HUES6 (cell line): ENCODE results near the gene NARS2.

Source experiments
- H3K27ac ChIP-seq: 2 replicates; pipeline ENCODE4 v1.7.0; 2013; ENCODE audit warnings: low read depth, mild to moderate bottlenecking, low read length, inconsistent platforms
- H3K27me3 ChIP-seq: 2 replicates; pipeline ENCODE4 v1.6.1; 2013; ENCODE audit warnings: low read length; ENCODE audit not compliant: control insufficient read depth, insufficient read depth
- H3K36me3 ChIP-seq: 2 replicates; pipeline ENCODE4 v1.6.1; 2013; ENCODE audit warnings: low read length; ENCODE audit not compliant: control insufficient read depth, insufficient read depth
- H3K4me1 ChIP-seq: 2 replicates; pipeline ENCODE4 v1.6.1; 2013; ENCODE audit warnings: low read length; ENCODE audit not compliant: control insufficient read depth, insufficient read depth
- H3K4me3 ChIP-seq: 2 replicates; pipeline ENCODE4 v1.5.1; 2013; ENCODE audit warnings: low read depth, low read length
- H3K9ac ChIP-seq: one replicate; pipeline ENCODE4 v1.6.1; 2013; ENCODE audit warnings: mild to moderate bottlenecking, low read length
- H3K9me3 ChIP-seq: 2 replicates; pipeline ENCODE4 v1.6.1; 2013; ENCODE audit warnings: low read depth, low read length; ENCODE audit not compliant: control insufficient read depth, insufficient read depth

The NARS2 gene

GRCh38 chr11:78540256-78540655, 34.4 kb downstream of the NARS2 start:
- Histone ChIP-seq H3K36me3 (peaks cover 13% of the 10 kb centered on the region), H3K9me3 (no peaks in the 10 kb centered on the region), H3K27ac (no peak overlapping the region), H3K27me3 (no peaks in the 10 kb centered on the region), H3K9ac (no peak overlapping the region), H3K4me3 (no peak overlapping the region), H3K4me1 (no peaks in the 10 kb centered on the region)

GRCh38 chr11:78539506-78539905, 35.2 kb downstream of the NARS2 start:
- no peak overlapping the region for H3K9ac ChIP-seq
- H3K4me3 ChIP-seq = no peak overlapping the region
- H3K27me3 ChIP-seq = no peaks in the 10 kb centered on the region
- H3K36me3 ChIP-seq = peaks cover 17% of the 10 kb centered on the region
- no peaks in the 10 kb centered on the region for H3K9me3 ChIP-seq
- no peaks in the 10 kb centered on the region for H3K4me1 ChIP-seq
- H3K27ac ChIP-seq = no peak overlapping the region

- Histone ChIP-seq H3K4me3 (no peak overlapping the region), H3K36me3 (peaks cover 22% of the 10 kb centered on the region), H3K4me1 (no peaks in the 10 kb centered on the region), H3K9me3 (no peaks in the 10 kb centered on the region), H3K9ac (no peak overlapping the region), H3K27me3 (no peaks in the 10 kb centered on the region), H3K27ac (no peak overlapping the region)
Observed at GRCh38 chr11:78536933-78537332, 37.7 kb downstream of the NARS2 start.

GRCh38 chr11:78535920-78536319, 38.7 kb downstream of the NARS2 start:
- no peak overlapping the region for H3K27ac ChIP-seq
- no peak overlapping the region for H3K9ac ChIP-seq
- H3K9me3 ChIP-seq = no peaks in the 10 kb centered on the region
- peaks cover 19% of the 10 kb centered on the region for H3K36me3 ChIP-seq
- H3K4me1 ChIP-seq = no peaks in the 10 kb centered on the region
- H3K4me3 ChIP-seq = no peak overlapping the region
- H3K27me3 ChIP-seq = no peaks in the 10 kb centered on the region

- no peaks in the 10 kb centered on the region for H3K4me1 ChIP-seq
- H3K27me3 ChIP-seq = no peaks in the 10 kb centered on the region
- no peak overlapping the region for H3K27ac ChIP-seq
- peaks cover 18% of the 10 kb centered on the region for H3K36me3 ChIP-seq
- H3K9me3 ChIP-seq = no peaks in the 10 kb centered on the region
- H3K4me3 ChIP-seq = no peak overlapping the region
- H3K9ac ChIP-seq = no peak overlapping the region
Observed at GRCh38 chr11:78535027-78535426, 39.6 kb downstream of the NARS2 start.

- Histone ChIP-seq H3K9ac (no peak overlapping the region), H3K27ac (no peak overlapping the region), H3K9me3 (no peaks in the 10 kb centered on the region), H3K36me3 (peaks cover 18% of the 10 kb centered on the region), H3K27me3 (no peaks in the 10 kb centered on the region), H3K4me1 (no peaks in the 10 kb centered on the region), H3K4me3 (no peak overlapping the region)
Observed at GRCh38 chr11:78533399-78533798, 41.3 kb downstream of the NARS2 start.

GRCh38 chr11:78532991-78533390, 41.7 kb downstream of the NARS2 start:
- H3K9me3 ChIP-seq = no peaks in the 10 kb centered on the region
- no peak overlapping the region for H3K4me3 ChIP-seq
- no peak overlapping the region for H3K9ac ChIP-seq
- H3K27ac ChIP-seq = no peak overlapping the region
- H3K4me1 ChIP-seq = no peaks in the 10 kb centered on the region
- H3K27me3 ChIP-seq = no peaks in the 10 kb centered on the region
- H3K36me3 ChIP-seq = peaks cover 20% of the 10 kb centered on the region

GRCh38 chr11:78526497-78527146, 48.0 kb downstream of the NARS2 start:
- H3K36me3 ChIP-seq = 0 out of 2 replicates have a peak, but pooled peaks cover 5% of the 10 kb centered on the region
- no peak overlapping the region for H3K4me3 ChIP-seq
- H3K4me1 ChIP-seq = no peaks in the 10 kb centered on the region
- no peak overlapping the region for H3K27ac ChIP-seq
- no peaks in the 10 kb centered on the region for H3K27me3 ChIP-seq
- no peak overlapping the region for H3K9ac ChIP-seq
- no peaks in the 10 kb centered on the region for H3K9me3 ChIP-seq

- H3K4me3 ChIP-seq = no peak overlapping the region
- H3K36me3 ChIP-seq = 0 out of 2 replicates have a peak, but pooled peaks cover 5% of the 10 kb centered on the region
- no peak overlapping the region for H3K9ac ChIP-seq
- no peaks in the 10 kb centered on the region for H3K27me3 ChIP-seq
- no peaks in the 10 kb centered on the region for H3K4me1 ChIP-seq
- no peak overlapping the region for H3K27ac ChIP-seq
- no peaks in the 10 kb centered on the region for H3K9me3 ChIP-seq
Observed at GRCh38 chr11:78525720-78526119, 48.9 kb downstream of the NARS2 start.

- H3K27me3 ChIP-seq = no peaks in the 10 kb centered on the region
- peaks cover 4% of the 10 kb centered on the region for H3K4me1 ChIP-seq
- no peaks in the 10 kb centered on the region for H3K9me3 ChIP-seq
- no peak overlapping the region for H3K27ac ChIP-seq
- H3K9ac ChIP-seq = no peak overlapping the region
- no peaks in the 10 kb centered on the region for H3K36me3 ChIP-seq
- no peak overlapping the region for H3K4me3 ChIP-seq
Observed at GRCh38 chr11:78520230-78520629, 54.4 kb downstream of the NARS2 start.

- H3K27ac ChIP-seq = no peak overlapping the region
- no peak overlapping the region for H3K9ac ChIP-seq
- H3K27me3 ChIP-seq = no peaks in the 10 kb centered on the region
Observed at GRCh38 chr11:78516281-78516680, 58.4 kb downstream of the NARS2 start.

More at GRCh38 chr11:78516281-78516680, 58.4 kb downstream of the NARS2 start:
- Histone ChIP-seq H3K36me3 (peaks cover 11% of the 10 kb centered on the region; the same call in 1 of the 2 replicates), H3K9me3 (peaks cover under 1% of the 10 kb centered on the region; the same call in 1 of the 2 replicates), H3K4me1 (peaks cover 4% of the 10 kb centered on the region), H3K4me3 (no peak overlapping the region)
